Urothelium cell line (cell line): Measurements from ENCODE around the gene KLF18.
"Not testable (repeated sequence)": the region's sequence is repeated elsewhere in the genome, so short reads cannot be mapped to it uniquely, and the experiment has no call there.

Experiments
- DNase-seq: peaks from one replicate; pipeline ENCODE4 v3.0.0; 2011; ENCODE audit warnings: low spot score, mixed read lengths
- FAIRE-seq: peaks from 2 replicates; lab custom pipeline; 2011; peaks lifted over from hg19 to GRCh38; lab: Jason Lieb, UNC

The KLF18 gene

DNA sequence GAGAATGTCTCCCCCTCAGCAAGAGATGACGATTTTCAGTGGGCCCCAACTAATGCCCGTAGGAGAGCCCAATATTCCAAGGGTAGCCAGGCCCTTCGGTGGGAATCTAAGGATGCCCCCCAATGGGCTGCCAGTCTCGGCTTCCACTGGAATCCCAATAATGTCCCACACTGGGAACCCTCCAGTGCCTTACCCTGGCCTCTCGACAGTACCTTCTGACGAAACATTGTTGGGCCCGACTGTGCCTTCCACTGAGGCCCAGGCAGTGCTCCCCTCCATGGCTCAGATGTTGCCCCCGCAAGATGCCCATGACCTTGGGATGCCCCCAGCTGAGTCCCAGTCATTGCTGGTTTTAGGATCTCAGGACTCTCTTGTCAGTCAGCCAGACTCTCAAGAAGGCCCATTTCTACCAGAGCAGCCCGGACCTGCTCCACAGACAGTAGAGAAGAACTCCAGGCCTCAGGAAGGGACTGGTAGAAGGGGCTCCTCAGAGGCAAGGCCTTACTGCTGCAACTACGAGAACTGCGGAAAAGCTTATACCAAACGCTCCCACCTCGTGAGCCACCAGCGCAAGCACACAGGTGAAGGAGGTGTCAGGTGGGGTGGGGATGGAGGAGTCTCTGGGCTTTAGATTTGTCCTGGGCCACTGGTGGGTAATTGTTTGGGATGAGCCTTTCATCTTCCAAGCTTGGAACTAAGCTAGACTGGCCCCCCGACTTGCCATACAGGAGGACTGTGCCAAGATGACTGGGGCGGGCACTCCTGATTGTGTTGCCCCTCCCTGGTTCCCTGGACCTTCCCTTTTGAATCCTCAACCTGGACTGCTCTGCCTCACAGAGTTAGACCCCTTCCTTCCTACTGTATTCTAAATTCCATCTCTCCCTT lies 11.6 kb downstream of the KLF18 start:
- no peak for DNase-seq
- no peak for FAIRE-seq

DNA sequence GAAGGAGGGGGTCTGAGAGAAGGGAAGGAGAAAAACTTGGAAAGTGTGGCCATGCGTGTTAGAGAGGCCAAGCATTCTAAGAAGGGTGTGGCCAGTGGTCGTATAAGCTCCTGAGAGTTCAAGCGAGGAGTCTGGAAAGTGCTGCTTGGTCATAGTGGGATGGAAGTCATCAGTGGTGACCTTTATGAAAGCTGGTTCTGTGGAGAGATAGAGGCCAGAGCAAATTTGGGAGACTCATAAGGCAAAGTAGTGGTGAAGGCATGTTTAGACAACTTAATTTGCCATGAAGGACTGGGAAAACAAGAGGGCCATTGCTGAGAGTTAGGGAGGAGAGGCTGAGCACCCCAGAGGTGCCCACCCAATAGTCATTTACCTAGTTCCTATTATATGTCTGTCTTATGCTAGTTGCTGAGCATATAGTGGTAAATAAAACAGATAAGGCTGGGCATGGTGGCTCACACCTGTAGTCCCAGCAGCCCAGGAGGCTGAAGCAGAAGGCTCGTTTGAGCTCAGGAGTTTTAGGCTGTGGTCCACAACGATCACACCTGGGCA lies 21.0 kb downstream of the KLF18 start:
- DNase-seq (no peak), FAIRE-seq (no peak)

DNA sequence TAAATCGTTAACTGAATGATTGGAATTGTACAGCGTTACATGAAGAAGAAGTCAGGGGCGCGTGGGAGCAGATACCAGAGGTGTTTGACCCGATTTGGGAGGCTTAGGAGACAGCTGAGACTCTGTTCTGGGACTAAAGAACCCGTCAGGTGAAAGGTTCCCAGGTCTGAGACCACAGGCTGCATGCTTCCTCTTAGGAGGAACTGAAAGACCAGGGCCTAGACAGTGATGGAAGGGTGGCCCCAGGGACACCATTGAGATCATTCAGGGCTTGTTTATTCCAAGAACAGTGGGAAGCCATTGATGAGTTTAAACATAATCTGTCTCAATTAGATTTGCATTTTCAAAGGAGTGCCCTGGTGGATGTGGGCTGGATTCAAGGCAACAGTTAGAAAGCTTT lies 21.9 kb downstream of the KLF18 start:
- DNase-seq (no peak), FAIRE-seq (no peak)

DNA sequence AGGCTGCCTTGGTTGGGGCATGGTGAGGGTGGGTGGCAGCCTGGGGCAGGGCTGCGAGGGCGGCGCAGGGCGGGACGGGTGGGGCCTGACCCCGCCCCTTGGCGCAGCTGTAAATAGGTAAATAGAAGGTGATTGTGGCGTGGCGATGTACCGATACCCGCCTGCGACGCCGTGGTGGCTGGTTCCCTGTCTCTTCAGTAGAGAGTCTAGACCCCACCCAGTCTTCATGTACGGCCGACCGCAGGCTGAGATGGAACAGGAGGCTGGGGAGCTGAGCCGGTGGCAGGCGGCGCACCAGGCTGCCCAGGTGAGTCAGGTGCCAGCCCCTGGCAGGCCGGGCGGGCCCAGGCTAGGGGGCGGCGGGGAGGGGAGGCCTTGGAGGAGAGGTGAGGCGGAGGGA lies 22.7 kb downstream of the KLF18 start, which contains the start of gene KLF17:
Gene KLF17 (plus strand): TSS at position 140 of the 400 bp plus-strand sequence. CDS start 87 bp downstream, at position 227.
- FAIRE-seq (no peak), DNase-seq (no peak)

DNA sequence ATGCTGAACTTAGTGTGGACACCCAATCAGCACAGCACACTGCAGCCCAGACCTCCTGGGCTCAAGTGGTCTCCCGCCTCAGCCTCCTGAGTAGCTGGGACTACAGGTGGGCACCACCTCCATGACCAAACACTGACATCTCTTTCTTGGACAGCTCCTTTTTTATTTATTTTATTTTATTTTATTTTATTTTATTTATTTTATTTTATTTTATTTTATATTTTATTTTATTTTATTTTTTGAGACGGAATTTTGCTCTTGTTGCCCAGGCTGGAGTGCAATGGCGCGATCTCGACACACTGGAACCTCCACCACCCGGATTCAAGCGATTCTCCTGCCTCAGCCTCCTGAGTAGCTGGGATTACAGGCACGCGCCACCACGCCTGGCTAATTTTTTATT lies 24.2 kb downstream of the KLF18 start:
- not testable (repeated sequence) for FAIRE-seq

DNA sequence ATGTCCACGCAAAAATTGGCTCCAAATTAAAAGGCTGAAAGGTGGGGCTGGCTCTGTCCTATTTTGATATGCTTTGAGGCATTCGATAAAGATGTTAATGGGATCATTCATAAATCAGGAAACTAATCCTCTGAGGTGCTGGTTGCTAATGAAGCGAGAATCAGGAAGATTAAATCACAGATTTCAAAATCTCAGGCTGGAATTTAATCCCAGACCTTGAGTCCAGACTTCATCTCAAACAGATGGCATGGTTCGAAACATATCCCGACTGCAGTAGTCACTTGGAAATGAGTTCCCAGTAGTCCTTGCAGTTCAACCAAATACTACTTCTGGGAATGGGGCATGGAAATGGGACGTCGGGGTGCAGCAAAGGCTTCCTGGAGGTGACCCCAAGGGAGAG lies 27.3 kb downstream of the KLF18 start:
- FAIRE-seq, result peak; percentile 66

More for the DNA sequence above, 24.2 kb downstream of the KLF18 start:
- DNase-seq, result not testable (repeated sequence)

DNA sequence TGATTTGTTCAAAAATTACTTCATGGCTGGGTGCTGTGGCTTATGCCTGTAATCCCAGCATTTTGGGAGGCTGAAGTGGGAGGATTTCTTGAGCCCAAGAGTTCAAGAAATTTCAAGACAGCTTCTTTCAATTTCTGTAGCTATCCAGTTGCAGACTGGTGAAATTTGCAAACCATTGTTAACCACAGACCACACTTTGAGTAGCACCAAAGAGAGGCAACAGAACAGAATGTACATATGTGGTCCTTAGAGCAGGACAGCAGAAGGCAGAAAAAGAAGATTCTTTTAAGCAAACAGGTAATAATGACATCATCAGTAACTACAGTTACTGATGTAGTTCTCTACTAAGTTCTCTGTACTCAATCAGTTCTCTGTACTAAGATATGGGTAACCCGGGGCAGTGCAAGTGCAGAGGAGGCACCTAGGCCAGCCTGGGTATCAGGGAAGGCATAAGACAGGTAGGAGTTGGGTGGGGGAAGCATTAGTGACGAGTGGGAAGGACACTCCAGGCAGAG lies 28.3 kb downstream of the KLF18 start:
- FAIRE-seq (no peak), DNase-seq (no peak)

More for the DNA sequence above, 27.3 kb downstream of the KLF18 start:
- DNase-seq, result no peak

DNA sequence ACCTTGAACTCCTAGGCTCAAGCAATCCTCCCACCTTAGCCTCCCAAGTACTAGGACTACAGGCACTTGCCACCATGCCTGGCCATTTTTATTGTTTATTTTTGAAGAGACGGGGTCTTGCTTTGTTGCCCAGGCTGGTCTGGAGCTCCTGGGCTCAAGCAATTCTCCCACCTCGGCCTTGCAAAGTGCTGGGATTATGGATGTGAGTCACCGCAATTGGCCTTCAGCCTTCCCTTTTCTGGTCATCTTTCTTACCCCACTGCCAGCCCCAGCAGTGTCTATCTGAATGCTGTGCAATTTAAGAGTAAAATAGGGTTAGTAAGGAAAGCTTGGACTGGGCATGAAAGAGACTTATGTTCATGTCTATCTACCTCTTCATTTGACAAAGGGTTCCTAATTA lies 28.9 kb downstream of the KLF18 start:
- no peak for FAIRE-seq
- DNase-seq, result no peak

DNA sequence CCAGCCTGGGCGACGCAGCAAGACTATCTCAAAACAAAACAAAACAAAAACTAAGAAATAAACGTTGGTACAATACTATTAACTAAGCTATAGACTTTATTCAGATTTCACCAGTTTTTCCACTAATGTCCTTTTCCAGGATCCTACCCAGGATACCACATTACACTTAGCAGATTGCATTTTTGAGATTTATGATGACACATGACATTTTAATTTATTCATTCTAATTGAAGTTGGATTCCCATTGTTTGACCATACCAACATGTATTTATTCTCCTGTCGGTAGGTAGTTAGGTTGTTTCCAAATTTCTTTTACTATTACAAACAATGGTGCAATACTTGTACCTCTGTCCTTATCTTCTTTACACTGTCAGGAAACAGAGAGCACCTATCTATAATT lies 29.6 kb downstream of the KLF18 start:
- FAIRE-seq (no peak), DNase-seq (no peak)

DNA sequence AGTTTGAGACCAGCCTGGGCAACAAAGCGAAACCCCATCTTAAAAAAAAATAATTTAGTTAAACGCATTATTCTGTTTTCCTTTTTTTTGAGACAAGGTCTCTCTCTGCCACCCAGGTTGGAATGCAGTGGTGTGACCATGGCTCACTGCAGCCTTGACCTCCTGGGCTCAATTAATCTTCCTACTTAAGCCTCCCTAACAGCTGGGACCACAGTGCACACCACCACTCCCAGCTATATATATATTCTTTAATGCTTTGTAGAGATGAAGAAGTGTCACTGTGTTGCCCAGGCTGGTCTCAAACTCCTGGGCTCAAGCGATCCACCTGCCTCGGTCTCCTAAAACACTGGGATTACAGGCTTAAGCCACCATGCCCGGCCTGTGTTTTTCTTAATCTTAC lies 30.5 kb downstream of the KLF18 start:
- FAIRE-seq, result no peak

DNA sequence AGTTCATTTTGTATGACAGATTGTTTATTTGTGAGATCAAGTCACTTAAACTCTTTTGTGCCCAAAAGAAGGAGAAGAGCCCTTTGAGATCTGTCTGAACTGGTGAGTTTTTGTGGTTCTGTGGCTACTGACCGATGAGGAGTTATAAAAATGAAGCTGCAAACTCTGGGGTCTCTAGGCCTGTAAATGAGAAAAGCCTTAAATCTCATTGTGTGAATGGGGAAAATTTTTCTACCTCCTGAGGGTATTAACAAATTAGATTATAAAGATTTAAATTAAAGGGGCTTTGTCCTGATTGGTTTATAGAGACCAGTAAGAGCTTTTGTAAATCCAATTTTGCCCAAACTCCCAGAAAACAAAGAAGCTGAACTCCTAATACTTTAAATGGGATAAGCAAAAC lies 32.5 kb downstream of the KLF18 start:
- FAIRE-seq, result no peak
- no peak for DNase-seq

More for the DNA sequence above, 30.5 kb downstream of the KLF18 start:
- DNase-seq, result no peak

DNA sequence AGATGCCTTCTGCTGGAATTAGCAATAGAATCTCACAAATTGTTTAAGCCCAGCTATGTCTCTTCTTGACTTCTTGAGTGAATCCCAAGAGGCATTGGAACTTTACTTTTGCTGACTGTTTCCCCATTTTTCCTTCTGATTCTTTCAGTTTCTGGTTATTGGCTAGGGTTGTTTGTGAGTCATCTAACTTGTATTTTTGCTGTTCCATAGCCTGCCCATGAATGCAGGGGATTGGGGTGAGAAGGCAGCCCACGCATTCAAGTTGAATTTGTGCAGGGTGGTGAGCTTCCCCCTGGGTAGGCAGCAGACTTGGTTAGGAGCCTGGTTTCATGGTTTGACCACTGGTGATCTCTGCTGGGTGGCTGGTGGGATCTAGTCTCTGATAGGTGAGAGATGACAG lies 33.2 kb downstream of the KLF18 start:
- peak; percentile 23 for FAIRE-seq
- peak; percentile 68 for DNase-seq

DNA sequence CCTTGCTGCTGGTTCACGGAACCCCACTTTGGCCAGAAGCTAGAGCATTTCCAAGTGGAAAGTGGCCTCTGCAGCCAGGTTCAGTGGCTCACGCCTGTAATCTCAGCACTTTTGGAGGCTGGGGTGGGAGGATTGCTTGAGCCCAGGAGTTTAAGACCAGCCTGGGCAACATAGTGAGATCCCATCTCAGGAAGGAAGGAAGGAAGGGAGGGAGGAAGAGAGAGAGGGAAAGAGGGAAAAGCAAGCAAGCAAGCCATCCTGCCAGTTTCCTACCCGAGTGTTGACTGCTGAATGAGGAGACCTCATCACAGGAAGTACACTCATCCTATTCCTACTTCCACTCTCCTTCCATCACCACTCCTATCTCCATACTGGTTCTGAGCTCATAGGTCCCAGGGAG lies 35.6 kb downstream of the KLF18 start:
- no peak for DNase-seq
- no peak for FAIRE-seq

DNA sequence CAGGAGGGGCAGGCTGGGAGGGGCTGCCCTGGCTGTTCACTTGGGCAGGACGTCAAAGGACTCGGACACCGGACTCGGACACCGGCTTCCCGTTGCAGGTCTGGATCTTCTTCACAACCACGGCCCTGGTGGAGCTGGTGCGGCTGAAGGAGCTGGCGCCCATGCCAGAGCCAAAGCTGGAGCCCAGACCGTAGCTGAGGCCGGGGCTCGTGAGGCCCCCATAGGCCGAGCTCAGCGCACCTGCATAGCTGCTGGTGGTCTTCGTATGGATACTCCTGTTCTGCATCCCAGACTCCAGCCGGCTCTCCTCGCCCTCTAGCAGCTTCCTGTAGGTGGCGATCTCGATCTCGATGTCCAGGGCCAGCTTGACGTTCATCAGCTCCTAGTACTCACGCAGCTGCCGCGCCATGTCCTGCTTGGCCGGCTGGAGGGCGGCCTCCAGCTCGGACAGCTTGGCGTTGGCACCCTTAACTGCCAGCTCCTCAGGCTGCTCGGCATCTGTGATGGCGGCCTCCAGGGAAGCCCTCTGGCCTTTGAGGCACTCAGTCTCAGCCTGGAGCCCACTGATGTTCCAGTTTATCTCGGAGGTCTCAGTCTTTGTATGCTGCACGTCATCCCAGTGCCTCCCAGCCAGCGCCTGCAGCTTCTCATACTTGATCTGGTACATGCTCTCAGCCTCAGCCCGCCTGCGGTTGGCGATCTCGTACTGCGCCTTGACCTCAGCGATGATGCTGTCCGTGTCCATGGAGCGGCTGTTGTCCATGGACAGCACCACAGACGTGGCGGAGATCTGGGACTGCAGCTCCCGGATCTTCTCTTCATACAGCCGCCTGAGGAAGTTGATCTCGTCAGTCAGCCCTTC lies 37.9 kb downstream of the KLF18 start:
- DNase-seq, result no peak
- no peak for FAIRE-seq

DNA sequence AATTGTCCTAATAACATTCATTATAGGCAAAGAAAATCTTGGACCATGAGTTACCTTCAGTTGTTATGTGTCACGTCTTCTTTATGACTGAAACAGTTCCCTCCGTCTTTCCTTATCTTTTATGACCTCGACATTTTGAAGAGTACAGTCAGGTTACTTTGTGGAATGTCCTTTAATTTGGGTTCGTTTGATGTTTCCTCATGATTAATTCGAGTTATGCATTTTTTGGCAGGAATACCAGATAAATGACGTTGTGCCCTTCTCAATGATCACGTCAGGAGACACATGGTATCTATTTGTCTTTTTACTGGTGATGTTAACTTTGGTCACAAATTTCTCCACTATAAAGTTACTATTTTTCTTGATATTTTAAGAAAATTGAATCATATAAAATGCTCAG lies 40.1 kb downstream of the KLF18 start:
- FAIRE-seq (no peak), DNase-seq (no peak)

DNA sequence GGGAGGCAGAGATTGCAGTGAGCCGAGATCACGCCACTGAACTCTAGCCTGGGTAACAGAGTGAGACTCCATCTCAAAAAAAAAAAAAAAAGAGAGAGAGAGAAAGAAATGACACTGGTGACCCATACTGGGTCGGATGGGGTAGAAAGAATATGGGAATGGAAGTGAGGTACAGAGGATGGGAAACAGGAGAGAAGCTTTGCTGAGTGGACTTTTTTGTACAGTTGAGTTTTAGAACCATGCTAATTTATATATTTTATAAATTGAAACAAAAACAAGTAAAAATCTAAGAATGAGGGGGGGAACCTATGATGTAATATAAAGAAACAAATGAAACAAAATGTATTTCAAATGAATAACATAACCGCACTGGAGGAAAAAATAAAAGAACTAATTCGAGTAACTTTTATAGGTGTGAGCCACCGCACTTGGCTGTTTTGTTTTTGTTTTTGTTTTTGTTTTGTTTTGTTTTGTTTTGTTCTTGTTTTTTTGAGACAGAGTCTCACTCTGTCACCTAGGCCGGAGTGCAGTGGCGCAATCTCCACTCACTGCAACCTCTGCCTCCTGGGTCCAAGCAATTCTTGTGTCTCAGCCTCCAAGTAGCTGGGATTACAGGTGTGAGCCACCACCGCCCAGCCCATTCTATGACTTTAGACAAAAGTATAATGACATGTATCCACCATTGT lies 41.1 kb downstream of the KLF18 start:
- DNase-seq (no peak), FAIRE-seq (no peak)

DNA sequence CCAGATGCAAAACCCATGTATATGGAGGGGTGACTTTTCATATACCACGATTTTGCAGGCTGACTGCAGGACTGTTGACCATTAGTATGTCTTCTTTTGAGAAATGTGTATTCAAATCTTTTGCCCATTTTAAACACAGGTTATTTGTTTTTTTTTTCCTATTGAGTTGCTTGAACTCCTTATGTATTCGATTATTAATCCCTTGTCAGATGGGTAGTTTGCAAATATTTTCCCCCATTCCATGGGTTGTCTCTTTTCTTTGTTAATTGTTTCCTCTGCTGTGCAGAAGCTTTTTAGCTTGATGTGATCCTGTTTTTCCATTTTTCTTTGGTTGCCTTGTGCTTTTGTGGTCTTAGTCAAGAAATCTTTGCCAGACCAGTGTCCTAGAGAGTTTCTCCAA lies 47.4 kb downstream of the KLF18 start:
- DNase-seq, result no peak
- no peak for FAIRE-seq

DNA sequence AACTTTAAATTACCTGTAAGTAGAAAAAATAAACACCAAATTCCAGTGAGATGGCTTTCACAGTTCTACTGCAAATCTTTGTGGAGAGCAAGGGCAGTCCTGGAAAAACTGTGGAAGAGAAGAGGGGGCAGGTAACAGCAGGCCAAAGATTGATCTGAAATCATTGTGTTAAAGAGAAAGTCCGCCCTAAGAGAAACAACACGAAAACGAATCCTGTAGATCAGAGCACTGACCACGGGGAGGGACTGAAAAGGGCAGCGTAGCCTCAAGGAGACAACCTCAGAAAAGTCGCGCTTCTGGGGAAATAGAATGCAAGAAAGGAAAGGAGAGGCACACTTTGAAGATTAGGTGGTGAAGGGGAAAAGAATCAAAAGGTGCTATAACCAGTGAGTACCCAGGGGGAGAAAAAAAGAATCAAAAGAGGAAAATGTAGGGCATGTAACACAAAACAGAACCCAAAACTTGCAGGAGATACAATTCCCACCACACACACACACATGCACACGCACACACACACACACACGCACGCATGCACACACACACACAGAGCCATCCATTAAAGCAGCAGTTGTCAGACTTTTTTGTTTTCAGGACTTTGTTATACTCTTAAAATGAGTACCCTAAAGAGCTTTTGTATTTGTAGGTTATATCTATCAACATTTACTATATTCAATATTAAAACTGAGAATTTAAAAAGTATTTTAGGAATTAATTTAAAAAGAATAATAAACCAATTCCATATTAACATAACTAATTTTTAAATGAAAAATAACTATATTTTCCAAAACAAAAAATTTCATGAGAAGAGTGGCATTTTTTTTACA lies 50.8 kb downstream of the KLF18 start:
- no peak for FAIRE-seq
- no peak for DNase-seq

DNA sequence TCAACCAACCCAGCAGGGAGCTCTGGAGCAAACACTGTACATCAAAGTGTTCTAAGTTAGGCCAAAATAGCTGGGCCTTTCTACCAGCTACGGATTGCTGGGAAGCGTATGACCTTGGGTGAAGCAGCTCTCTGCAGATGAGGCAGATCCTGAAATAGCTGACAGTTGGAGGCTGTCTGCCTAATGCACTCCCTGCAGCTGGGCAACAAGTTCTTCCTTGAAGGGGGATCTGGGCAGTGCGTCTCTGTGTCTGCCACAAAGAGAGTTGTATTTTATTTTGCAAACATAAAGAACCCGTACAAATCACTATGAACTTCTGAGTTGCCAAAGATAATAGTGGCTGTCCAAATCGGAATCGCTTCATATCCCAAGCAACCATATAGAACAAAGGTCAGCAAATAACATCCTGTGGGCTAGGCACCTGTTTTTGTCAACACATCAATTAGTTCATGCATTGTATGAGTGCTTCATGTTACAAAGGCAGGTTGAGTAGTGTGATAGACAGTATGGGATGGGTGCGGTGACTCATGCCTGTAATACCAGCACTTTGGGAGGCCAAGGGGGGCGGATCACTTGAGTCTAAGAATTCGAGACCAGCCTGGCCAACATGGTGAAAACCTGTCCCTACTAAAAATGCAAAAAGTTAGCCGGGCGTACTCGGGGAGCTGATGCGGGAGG lies 51.9 kb downstream of the KLF18 start:
- peak; percentile 79 for FAIRE-seq
- peak; percentile 61 for DNase-seq
